PC-9 (cell line): Measurements from ENCODE around the gene ANGPTL3. TPM values are rescaled to one million over a fixed set of nuclear protein-coding genes. Genes with fewer than 3 reads are reported as not detected.

Experiments
- BruUV-seq: library from RNA; stranded (reverse); fragments of 400-500 nt; replicated peaks from 2 replicates; lab custom pipeline; 2021; lab: Mats Ljungman, UMichigan
- CTCF ChIA-PET: fragments of 300-600 bp; sonication (Branson Sonifier 250); formaldehyde crosslinking; loops from one replicate; lab custom pipeline; 2022; ENCODE audit warnings: antibody characterized with exemption; lab: Charles Lee
- POLR2A ChIA-PET: fragments of 300-600 bp; sonication (Branson Sonifier 250); formaldehyde crosslinking; loops from one replicate; lab custom pipeline; 2022; ENCODE audit warnings: antibody characterized with exemption; ENCODE audit not compliant: unreplicated experiment; lab: Charles Lee
- DNase-seq, 2 experiments: peaks; one replicate each; pipeline versions ENCODE4 v3.0.0 to v3.0.0-alpha.2; 2015 to 2022; ENCODE audit warnings: mixed read lengths in 1 of 2
- H2AFZ ChIP-seq: fragments of 200-600 bp; sonication (generic); 2 replicates; pipeline ENCODE4 v1.8.1; 2017; ENCODE audit warnings: antibody characterized with exemption
- H3F3A ChIP-seq: fragments of 200-600 bp; sonication (generic); 2 replicates; pipeline ENCODE4 v1.8.1; 2017; ENCODE audit warnings: antibody characterized with exemption, mild to moderate bottlenecking, low read depth; ENCODE audit not compliant: insufficient read depth
- H3K27ac ChIP-seq: fragments of 200-600 bp; sonication (generic); 2 replicates; pipeline ENCODE4 v1.6.1; 2016; ENCODE audit warnings: mixed run types
- H3K27me3 ChIP-seq: fragments of 200-600 bp; sonication (generic); 2 replicates; pipeline ENCODE4 v1.6.1; 2016; ENCODE audit warnings: low read depth, mixed run types; ENCODE audit not compliant: insufficient read depth
- H3K36me3 ChIP-seq: fragments of 200-600 bp; sonication (generic); 2 replicates; pipeline ENCODE4 v1.6.1; 2016; ENCODE audit warnings: low read depth, mixed run types
- H3K4me1 ChIP-seq: fragments of 200-600 bp; sonication (generic); replicated peaks from 2 replicates; pipeline ENCODE4 v1.6.1; 2016; ENCODE audit warnings: mixed run types; ENCODE audit not compliant: insufficient read depth
- H3K4me2 ChIP-seq: fragments of 200-600 bp; sonication (generic); 2 replicates; pipeline ENCODE4 v1.6.1; 2017; ENCODE audit warnings: mixed run types
- H3K4me3 ChIP-seq: fragments of 200-600 bp; sonication (generic); 2 replicates; pipeline ENCODE4 v1.6.1; 2016; ENCODE audit warnings: mixed run types
- H3K79me2 ChIP-seq: fragments of 200-600 bp; sonication (generic); 2 replicates; pipeline ENCODE4 v1.6.1; 2017; ENCODE audit warnings: low read depth, mixed run types
- H3K9me2 ChIP-seq: fragments of 200-600 bp; sonication (generic); 2 replicates; pipeline ENCODE4 v1.8.1; 2017; ENCODE audit warnings: mild to moderate bottlenecking; ENCODE audit not compliant: insufficient read depth
- H3K9me3 ChIP-seq: fragments of 200-600 bp; sonication (generic); 2 replicates; pipeline ENCODE4 v1.8.1; 2016; ENCODE audit warnings: low read depth; ENCODE audit not compliant: insufficient read depth
- H4K20me1 ChIP-seq: fragments of 200-600 bp; sonication (generic); 2 replicates; pipeline ENCODE4 v1.8.1; 2017; ENCODE audit not compliant: insufficient read depth
- EZH2 ChIP-seq: fragments of 200-600 bp; sonication (generic); IDR thresholded peaks from 2 replicates; pipeline ENCODE4 v1.8.0; 2017; ENCODE audit warnings: antibody characterized with exemption, low read depth
- intact Hi-C: fragments of 100-400 bp; cut with micrococcal nuclease; formaldehyde crosslinking; loops from one replicate; pipeline ENCODE4 v1.10.0; 2022; ENCODE audit not compliant: unreplicated experiment
- total RNA-seq: library from RNA; stranded (reverse); gene quantifications from 2 replicates; pipeline ENCODE4 v1.2.3, GENCODE V29; 2021
- TF ChIP-seq, protein P1 (sequence below): fragments of 200-600 bp; sonication (generic); conservative IDR thresholded peaks from 2 replicates; pipeline ENCODE4 v1.6.1; 2017; ENCODE audit warnings: mixed run types, antibody characterized with exemption, mild to moderate bottlenecking, moderate library complexity

ANGPTL3 gene
- total RNA-seq, 1 experiment from 2014 or later: not detected

DNA sequence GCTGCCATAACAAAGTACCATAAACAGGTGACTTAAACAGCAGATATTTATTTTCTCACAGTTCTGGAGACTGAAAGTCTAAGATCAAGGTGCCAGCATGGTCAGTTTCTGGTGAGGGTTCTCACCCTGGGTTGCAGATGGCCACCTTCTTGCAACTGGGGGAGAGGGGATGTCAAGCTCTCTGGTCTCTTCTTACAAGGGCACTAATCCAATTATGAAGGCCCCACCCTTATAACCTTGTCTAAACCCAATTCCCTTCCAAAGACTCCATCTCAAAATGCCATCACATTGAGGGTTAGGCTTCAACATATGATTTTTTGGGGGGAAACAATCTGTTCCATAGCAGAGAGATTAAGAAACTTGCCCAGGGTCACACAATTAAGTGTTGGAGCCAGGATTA lies 24.8 kb upstream of the ANGPTL3 start:
- Histone ChIP-seq H3K4me2 (no peak overlapping the region), H4K20me1 (no peaks in the 10 kb centered on the region), H3K9me2 (no peaks in the 10 kb centered on the region), H2AFZ (no peak overlapping the region), H3K9me3 (no peaks in the 10 kb centered on the region), H3K4me3 (no peak overlapping the region), H3K27ac (no peak overlapping the region), H3K79me2 (no peaks in the 10 kb centered on the region), H3K27me3 (no peaks in the 10 kb centered on the region), H3F3A (0 out of 2 replicates have a peak, but pooled peaks cover 3% of the 10 kb centered on the region), H3K36me3 (no peaks in the 10 kb centered on the region), H3K4me1 (no peaks in the 10 kb centered on the region)
- DNase-seq: no peak
- ChIA-PET POLR2A (no interaction called here), CTCF (no interaction called here)
- intact Hi-C loops: no loop called here
- TF ChIP-seq EZH2: no peak
- TF ChIP-seq, protein P1, sequence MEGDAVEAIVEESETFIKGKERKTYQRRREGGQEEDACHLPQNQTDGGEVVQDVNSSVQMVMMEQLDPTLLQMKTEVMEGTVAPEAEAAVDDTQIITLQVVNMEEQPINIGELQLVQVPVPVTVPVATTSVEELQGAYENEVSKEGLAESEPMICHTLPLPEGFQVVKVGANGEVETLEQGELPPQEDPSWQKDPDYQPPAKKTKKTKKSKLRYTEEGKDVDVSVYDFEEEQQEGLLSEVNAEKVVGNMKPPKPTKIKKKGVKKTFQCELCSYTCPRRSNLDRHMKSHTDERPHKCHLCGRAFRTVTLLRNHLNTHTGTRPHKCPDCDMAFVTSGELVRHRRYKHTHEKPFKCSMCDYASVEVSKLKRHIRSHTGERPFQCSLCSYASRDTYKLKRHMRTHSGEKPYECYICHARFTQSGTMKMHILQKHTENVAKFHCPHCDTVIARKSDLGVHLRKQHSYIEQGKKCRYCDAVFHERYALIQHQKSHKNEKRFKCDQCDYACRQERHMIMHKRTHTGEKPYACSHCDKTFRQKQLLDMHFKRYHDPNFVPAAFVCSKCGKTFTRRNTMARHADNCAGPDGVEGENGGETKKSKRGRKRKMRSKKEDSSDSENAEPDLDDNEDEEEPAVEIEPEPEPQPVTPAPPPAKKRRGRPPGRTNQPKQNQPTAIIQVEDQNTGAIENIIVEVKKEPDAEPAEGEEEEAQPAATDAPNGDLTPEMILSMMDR: no peak
- BruUV-seq: no TSS peak

DNA sequence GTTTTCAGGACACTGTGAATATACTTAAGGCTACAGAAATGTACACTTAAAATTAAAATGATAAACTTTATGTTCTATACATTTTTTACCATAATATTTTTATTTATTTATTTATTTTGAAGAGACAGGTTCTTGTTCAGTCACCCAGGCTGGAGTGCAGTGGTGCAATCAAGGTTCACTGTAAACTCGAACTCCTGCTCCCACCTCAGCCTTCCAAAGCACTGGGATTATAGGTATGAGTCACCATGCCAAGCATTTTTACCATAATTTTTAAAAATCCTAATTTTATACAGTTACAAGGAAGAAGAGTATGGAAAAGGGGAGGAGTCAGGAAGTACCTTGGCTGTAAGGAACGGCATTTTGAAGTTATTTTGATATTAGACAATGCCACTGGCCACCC lies 23.6 kb upstream of the ANGPTL3 start:
- Histone ChIP-seq H3K4me2 (no peak overlapping the region), H3K9me2 (no peaks in the 10 kb centered on the region), H3K9me3 (no peaks in the 10 kb centered on the region), H4K20me1 (no peaks in the 10 kb centered on the region), H3K4me1 (no peaks in the 10 kb centered on the region), H3K27ac (no peak overlapping the region), H3K36me3 (no peaks in the 10 kb centered on the region), H2AFZ (no peak overlapping the region), H3K79me2 (no peaks in the 10 kb centered on the region), H3K27me3 (no peaks in the 10 kb centered on the region), H3F3A (0 out of 2 replicates have a peak, but pooled peaks cover 3% of the 10 kb centered on the region), H3K4me3 (no peak overlapping the region)
- CTCF ChIA-PET: no interaction called here
- no peak for TF ChIP-seq EZH2
- TF ChIP-seq, protein P1: no peak
- intact Hi-C loops: no loop called here
- POLR2A ChIA-PET: no interaction called here
- no TSS peak for BruUV-seq
- no peak for DNase-seq

DNA sequence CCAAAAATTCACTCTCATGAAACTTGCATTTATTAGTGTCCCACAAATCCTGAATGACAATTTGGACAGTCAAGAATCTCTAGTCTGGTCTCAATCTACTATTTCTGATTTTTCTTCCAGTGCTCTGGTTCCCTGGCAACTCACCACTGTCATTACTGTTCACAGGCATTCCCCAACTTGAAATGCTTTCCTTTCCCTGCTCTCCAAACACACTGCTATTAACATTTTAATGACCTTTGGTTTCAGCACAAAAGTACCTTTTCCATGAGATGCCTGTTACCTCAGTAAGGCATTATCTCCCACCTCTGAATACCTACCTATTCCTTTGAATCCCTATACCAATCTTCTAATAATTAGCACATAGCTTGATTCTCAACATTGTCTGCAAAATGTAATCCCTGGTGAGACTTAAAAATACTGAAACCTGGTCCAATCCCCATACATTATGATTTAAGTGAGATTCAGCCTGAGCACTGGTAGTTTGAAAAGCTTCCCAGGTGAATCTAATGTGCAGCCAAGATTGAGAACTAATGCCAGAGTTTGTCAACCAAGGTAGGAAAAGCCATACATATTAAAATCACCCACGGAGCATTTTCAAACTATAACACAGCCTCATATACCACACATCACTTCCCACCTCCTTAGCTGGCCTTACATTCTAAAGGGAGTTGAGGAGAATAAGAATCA lies 11.7 kb upstream of the ANGPTL3 start:
- no TSS peak for BruUV-seq
- DNase-seq: no peak
- Histone ChIP-seq H3F3A (no peaks in the 10 kb centered on the region), H3K27me3 (no peaks in the 10 kb centered on the region), H3K9me3 (no peaks in the 10 kb centered on the region), H3K79me2 (no peaks in the 10 kb centered on the region), H3K36me3 (no peaks in the 10 kb centered on the region), H3K4me3 (no peak overlapping the region), H3K4me1 (no peaks in the 10 kb centered on the region), H3K27ac (no peak overlapping the region), H4K20me1 (no peaks in the 10 kb centered on the region), H2AFZ (no peak overlapping the region), H3K9me2 (no peaks in the 10 kb centered on the region; the same call in 1 of the 2 replicates), H3K4me2 (no peak overlapping the region)
- CTCF ChIA-PET: no interaction called here
- POLR2A ChIA-PET: no interaction called here
- intact Hi-C loops: no loop called here
- TF ChIP-seq EZH2: no peak
- TF ChIP-seq, protein P1: no peak
